ENCODE measurements around the gene MIP.

DNA sequence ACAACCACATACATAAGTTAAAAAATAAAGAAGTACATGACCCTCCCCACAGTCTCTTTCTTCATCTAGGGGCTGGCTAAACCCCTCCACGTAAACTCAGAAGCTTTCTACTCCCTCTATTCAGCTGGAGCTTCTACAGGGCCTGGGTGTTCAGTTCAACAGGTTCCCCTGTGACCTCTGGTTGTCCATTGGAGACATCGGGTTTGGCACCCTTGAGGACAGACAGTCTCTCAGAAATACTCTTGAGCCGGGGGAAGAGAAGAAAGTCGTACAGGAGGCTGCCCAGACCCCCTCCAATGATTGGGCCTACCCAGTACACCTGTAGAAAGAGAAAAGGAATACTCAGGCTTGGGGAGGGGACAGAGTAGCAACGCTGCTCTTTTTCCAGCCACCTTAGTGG is 3.3 kb downstream of the MIP start:
- TF ChIP-seq ZNF394 (tag by site-specific recombination; IDR thresholded peaks at IDR 0.05; ENCODE audit: borderline replicate concordance) (no peak), ZNF140 (tag by site-specific recombination; IDR thresholded peaks at IDR 0.05) (no peak), ZNF311 (tag by site-specific recombination; IDR thresholded peaks at IDR 0.05; ENCODE audit: borderline replicate concordance) (no peak), ZNF274 (IDR thresholded peaks at IDR 0.05; ENCODE audit: low read length) (no peak), ZNF274 (tag by site-specific recombination; IDR thresholded peaks at IDR 0.05; ENCODE audit: borderline replicate concordance) (no peak), OSR2 (tag by site-specific recombination; IDR thresholded peaks at IDR 0.05) (no peak), ZNF626 (tag by site-specific recombination; IDR thresholded peaks at IDR 0.05) (no peak), ZNF292 (tag by site-specific recombination; IDR thresholded peaks at IDR 0.05; ENCODE audit: borderline replicate concordance, low read depth) (no peak), ZNF670 (tag by site-specific recombination; IDR thresholded peaks at IDR 0.05; ENCODE audit: low read depth) (no peak), ZNF48 (tag by site-specific recombination; IDR thresholded peaks at IDR 0.05) (no peak), SETDB1 (IDR thresholded peaks at IDR 0.05; ENCODE audit: insufficient read length, low read length) (no peak)
- TF ChIP-seq, protein P1, sequence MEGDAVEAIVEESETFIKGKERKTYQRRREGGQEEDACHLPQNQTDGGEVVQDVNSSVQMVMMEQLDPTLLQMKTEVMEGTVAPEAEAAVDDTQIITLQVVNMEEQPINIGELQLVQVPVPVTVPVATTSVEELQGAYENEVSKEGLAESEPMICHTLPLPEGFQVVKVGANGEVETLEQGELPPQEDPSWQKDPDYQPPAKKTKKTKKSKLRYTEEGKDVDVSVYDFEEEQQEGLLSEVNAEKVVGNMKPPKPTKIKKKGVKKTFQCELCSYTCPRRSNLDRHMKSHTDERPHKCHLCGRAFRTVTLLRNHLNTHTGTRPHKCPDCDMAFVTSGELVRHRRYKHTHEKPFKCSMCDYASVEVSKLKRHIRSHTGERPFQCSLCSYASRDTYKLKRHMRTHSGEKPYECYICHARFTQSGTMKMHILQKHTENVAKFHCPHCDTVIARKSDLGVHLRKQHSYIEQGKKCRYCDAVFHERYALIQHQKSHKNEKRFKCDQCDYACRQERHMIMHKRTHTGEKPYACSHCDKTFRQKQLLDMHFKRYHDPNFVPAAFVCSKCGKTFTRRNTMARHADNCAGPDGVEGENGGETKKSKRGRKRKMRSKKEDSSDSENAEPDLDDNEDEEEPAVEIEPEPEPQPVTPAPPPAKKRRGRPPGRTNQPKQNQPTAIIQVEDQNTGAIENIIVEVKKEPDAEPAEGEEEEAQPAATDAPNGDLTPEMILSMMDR (tag by site-specific recombination; IDR thresholded peaks at IDR 0.05), result no peak
- TF ChIP-seq, protein P2, sequence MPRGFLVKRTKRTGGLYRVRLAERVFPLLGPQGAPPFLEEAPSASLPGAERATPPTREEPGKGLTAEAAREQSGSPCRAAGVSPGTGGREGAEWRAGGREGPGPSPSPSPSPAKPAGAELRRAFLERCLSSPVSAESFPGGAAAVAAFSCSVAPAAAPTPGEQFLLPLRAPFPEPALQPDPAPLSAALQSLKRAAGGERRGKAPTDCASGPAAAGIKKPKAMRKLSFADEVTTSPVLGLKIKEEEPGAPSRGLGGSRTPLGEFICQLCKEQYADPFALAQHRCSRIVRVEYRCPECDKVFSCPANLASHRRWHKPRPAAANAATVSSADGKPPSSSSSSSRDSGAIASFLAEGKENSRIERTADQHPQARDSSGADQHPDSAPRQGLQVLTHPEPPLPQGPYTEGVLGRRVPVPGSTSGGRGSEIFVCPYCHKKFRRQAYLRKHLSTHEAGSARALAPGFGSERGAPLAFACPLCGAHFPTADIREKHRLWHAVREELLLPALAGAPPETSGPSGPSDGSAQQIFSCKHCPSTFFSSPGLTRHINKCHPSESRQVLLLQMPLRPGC (tag by site-specific recombination; IDR thresholded peaks at IDR 0.05), result no peak
